HG03135 (cell line): ENCODE results near the gene LSAMP.

ENCODE experiments used
- ATAC-seq: cut with Tn5 transposase; IDR thresholded peaks from one replicate; pipeline ENCODE4 v1.9.1; 2021; ENCODE audit warnings: mild to moderate bottlenecking, moderate library complexity; ENCODE audit not compliant: unreplicated experiment

LSAMP gene

GRCh38 chr3:116374901-116375300, 70.4 kb downstream of the LSAMP start:
- no peak for ATAC-seq

- ATAC-seq = no peak
Observed at GRCh38 chr3:116367761-116368395, 77.4 kb downstream of the LSAMP start.

GRCh38 chr3:116356056-116356455, 89.2 kb downstream of the LSAMP start:
- ATAC-seq = no peak

- no peak for ATAC-seq
Observed at GRCh38 chr3:116354382-116354781, 90.9 kb downstream of the LSAMP start.

- no peak for ATAC-seq
Observed at GRCh38 chr3:116350119-116350733, 95.1 kb downstream of the LSAMP start.

GRCh38 chr3:116348216-116348615, 97.1 kb downstream of the LSAMP start:
- no peak for ATAC-seq

GRCh38 chr3:116342499-116342898, 102.8 kb downstream of the LSAMP start:
- ATAC-seq = no peak

GRCh38 chr3:116341899-116342298, 103.4 kb downstream of the LSAMP start:
- ATAC-seq = no peak

- no peak for ATAC-seq
Observed at GRCh38 chr3:116341381-116341780, 103.9 kb downstream of the LSAMP start.

- ATAC-seq = no peak
Observed at GRCh38 chr3:116340680-116341216, 104.5 kb downstream of the LSAMP start.

- no peak for ATAC-seq
Observed at GRCh38 chr3:116339441-116340028, 105.8 kb downstream of the LSAMP start.

GRCh38 chr3:116338713-116339112, 106.6 kb downstream of the LSAMP start:
- ATAC-seq = no peak

- no peak for ATAC-seq
Observed at GRCh38 chr3:116337229-116337628, 108.1 kb downstream of the LSAMP start.

- no peak for ATAC-seq
Observed at GRCh38 chr3:116331380-116331779, 113.9 kb downstream of the LSAMP start.

GRCh38 chr3:116322750-116323375, 122.4 kb downstream of the LSAMP start:
- no peak for ATAC-seq

GRCh38 chr3:116318370-116318769, 126.9 kb downstream of the LSAMP start:
- no peak for ATAC-seq

- no peak for ATAC-seq
Observed at GRCh38 chr3:116316771-116317170, 128.5 kb downstream of the LSAMP start.

GRCh38 chr3:116314476-116314875, 130.8 kb downstream of the LSAMP start:
- no peak for ATAC-seq

GRCh38 chr3:116306720-116307119, 138.6 kb downstream of the LSAMP start:
- ATAC-seq = no peak

- ATAC-seq = no peak
Observed at GRCh38 chr3:116306149-116306548, 139.1 kb downstream of the LSAMP start.

- ATAC-seq = no peak
Observed at GRCh38 chr3:116302087-116302747, 143.1 kb downstream of the LSAMP start.
